Upper lobe of left lung (tissue), 4 donors: Measurements from ENCODE around the gene RNF25.

Experiments used
- CTCF ChIP-seq, 6 experiments: fragments of 450-650 bp in 4 of 6; fragments of 200-600 bp in 2 of 6; sonication (generic) in 2 of 6; IDR thresholded peaks; one replicate each; pipeline ENCODE4 v1.5.1; 2016 to 2019; ENCODE audit warnings: antibody characterized with exemption in 6 of 6
- POLR2A ChIP-seq, 4 donors: fragments of 450-650 bp; IDR thresholded peaks; one replicate each; pipeline ENCODE4 v1.5.1; 2016 to 2017; ENCODE audit warnings: antibody characterized with exemption in 4 of 4, mild to moderate bottlenecking in 2 of 4
- POLR2AphosphoS5 ChIP-seq, 2 donors: sonication (generic); formaldehyde crosslinking; IDR thresholded peaks; one replicate each; pipeline ENCODE4 v1.5.1; 2017; ENCODE audit warnings: antibody characterized with exemption in 2 of 2

DNA sequence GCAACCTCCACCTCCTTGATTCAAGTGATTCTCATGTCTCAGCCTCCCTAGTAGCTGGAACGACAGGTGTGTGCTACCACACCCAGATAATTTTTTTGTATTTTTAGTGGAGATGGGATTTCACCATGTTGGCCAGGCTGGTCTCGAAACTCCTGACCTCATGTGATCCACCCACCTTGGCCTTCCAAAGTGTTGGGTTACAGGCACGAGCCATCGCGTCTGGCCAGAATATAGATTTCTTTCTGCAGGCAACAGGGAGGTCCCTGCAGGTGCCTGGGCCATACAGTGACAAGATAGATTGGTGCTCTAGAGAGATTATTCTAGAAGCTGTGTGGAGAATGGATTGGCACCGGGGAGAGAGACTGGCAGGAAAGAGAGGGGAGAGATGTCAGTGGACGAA lies 50.8 kb downstream of the RNF25 start:
- no peak for TF ChIP-seq CTCF (IDR thresholded peaks at IDR 0.05)
- no peak for TF ChIP-seq POLR2AphosphoS5 (IDR thresholded peaks at IDR 0.05)
- TF ChIP-seq POLR2A (IDR thresholded peaks at IDR 0.05), result no peak
